ENCODE results near the gene HLCS.
"Not testable (repeated sequence)": the region's sequence is repeated elsewhere in the genome, so short reads cannot be mapped to it uniquely, and the experiment has no call there.

Gene HLCS

DNA sequence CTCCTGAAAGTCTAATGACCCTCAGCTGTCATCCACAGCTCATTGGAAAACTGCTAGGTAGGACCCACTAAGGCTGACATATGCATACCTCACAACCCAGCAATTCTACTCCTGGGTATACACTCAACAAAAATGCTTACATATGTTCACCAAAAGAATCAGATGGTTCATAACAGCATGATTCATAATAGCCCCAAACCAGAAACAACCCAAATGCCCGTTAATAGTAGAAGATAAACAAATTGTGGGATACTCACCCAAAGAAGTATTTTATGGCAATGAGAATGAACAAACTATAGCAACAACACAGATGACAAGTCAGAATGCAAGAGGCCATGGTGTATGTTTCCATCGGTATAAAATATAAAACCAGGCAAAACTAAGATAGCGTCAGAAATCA lies 124.6 kb downstream of the HLCS start:
- no peak for DNase-seq

DNA sequence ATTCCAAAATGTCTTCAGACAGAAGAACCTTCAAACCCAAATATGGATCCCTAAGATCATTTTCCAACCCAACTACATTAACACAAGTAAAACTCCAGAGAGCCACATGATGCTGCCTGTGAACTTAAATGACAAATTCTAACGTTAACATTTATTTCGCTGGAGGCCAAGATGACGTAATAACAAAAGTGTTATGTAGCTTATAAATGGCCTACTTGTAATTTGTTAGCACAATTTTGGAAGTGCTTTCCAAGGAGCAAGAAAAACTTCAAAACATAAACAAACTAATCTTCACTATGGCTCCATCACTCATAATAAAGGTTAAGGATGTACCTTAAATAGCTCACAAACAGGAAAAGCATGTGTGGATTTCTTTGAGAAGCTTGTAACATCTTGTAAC lies 126.7 kb downstream of the HLCS start:
- no peak for DNase-seq

- DNase-seq, result no peak
Observed at GRCh38 chr21:36839123-36839522, 127.3 kb downstream of the HLCS start.

GRCh38 chr21:36835383-36835795 lies 131.1 kb downstream of the HLCS start:
- DNase-seq, result no peak

DNA sequence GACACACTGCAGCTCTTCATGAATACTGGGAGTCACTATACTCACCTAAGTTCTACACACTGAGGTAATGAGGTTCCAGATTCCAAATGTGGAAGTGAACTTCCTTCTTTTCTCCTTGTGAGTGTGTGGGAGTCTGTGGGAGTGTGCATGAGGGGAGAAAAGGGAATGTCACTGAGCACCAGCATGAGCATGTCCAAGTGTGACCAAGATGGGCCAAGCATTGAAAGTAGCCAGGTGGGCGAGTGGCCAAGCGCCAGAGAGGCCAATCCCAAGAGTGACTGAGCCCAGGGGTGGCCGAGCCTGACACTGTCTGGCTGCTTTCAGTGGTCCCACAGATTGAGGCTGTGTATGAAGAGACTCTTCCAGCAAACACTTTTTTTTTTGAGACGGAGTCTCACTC lies 132.3 kb downstream of the HLCS start:
- no peak for DNase-seq

GRCh38 chr21:36830100-36830499 lies 136.4 kb downstream of the HLCS start:
- DNase-seq, result no peak

DNA sequence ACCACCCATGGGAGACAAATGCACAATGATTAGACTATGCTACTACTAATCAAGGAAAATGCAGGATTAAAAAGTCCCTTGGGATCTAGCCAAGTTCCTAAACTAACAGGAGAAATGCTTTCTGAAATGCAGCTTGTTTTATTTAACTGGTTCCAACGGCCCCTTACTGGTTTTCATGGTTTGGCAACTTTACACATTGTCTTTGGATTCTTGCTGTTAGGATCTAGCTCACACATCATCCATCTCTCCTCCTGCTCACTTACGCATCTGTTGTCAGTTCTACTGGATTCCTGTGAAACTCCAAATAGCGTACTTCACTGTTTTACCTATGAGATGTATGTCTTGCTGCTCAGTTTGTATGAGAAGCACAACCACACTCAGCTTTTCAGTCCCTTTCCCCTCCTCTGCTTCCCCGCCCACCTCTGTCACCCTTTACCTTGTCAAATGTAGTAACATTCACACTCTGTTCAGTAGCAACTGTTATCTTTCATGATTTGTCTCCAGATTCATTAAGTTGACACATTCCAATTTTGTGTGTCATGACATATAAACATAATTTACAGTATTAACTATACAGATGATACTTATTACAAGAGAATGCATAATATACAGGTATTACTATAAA lies 137.5 kb downstream of the HLCS start:
- DNase-seq, result no peak

- DNase-seq, result no peak
Observed at GRCh38 chr21:36828208-36828607, 138.3 kb downstream of the HLCS start.

GRCh38 chr21:36825658-36826057 lies 140.8 kb downstream of the HLCS start:
- peak; percentile 69 for DNase-seq

DNA sequence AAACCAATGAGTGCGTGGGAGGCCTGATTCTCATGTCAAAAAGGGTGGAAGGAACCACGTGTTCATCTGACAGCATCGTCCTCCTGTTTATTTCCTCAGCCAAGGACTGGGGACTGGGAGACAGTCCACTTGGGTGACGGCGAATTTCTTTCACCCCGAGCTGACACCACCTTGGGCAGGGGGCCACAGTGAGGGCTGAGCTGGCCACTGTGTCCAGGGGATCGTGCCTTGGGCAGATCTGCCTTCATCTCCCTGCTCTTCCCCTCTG lies 145.5 kb downstream of the HLCS start:
- no peak for DNase-seq

GRCh38 chr21:36820176-36821031 lies 146.1 kb downstream of the HLCS start:
- DNase-seq, result peak; percentile 79

GRCh38 chr21:36817732-36818450 lies 148.6 kb downstream of the HLCS start:
- no peak for DNase-seq

DNA sequence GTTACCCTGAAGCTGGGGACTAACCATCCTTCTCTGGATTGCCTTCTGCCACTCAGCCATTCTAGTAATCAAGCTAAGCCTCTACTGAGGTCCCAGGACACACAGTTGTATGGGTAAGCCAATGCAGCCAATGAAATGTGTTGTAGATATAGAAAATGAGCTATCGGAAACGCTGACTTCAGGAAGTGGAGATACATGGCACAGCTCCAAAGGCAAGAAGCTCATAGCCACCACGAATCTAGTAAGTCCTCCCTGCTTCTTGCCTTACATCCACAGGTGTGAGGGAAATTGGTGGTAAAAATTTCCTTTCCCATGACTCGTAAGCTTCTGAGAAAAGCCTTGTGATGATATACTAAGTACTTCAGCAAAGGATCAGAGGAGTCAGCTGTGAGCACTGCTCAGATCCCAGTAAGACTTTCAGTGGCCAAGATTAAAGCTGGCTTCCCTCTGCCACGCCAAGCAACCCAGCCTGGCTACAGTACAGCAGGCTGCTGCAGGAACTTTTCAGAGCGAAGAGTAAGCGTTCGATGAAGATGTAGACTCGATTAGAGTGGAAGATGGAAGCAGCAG lies 149.8 kb downstream of the HLCS start:
- no peak for DNase-seq

GRCh38 chr21:36816026-36816425 lies 150.4 kb downstream of the HLCS start:
- DNase-seq, result not testable (repeated sequence)

- no peak for DNase-seq
Observed at GRCh38 chr21:36815284-36815683, 151.2 kb downstream of the HLCS start.

GRCh38 chr21:36813052-36813451 lies 153.4 kb downstream of the HLCS start:
- no peak for DNase-seq

DNA sequence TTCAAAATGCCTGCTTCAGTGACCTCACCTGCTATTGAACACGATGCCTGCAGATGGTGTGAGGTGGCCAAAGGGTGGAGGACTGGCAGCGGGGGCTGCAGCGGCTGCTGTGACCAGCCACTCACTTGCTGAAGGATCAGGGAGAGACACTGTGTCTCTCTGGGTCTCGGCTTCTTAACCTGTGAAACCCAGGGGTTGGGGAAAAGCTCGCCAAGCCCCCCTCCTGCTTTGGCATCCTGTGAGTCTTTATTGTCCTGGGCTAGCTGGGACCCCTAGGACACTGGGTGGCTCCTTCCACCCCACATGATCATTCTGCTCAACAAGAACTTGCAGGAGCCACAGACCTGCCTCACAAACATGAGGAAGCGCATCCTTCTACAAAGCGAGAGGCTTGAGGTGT lies 154.7 kb downstream of the HLCS start:
- no peak for DNase-seq

DNA sequence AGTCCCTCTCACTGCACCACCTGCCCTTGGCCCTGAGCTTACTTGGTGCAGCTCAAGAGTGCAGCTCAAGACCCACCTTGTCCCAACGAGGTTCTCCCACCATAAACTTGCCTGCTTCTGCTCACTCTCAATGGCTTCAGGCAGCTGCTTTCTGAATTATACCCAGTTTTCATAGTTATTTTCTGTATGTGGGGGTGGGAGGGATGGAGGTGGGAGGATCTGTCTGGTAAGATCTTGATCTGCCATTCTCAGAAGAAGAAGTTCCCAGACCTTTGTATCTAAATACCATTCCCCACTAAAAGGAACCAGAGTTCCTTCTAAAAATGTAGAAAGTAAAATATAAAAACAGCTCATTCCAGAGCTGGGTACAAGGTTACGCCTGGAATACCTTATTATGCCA lies 156.0 kb downstream of the HLCS start:
- no peak for DNase-seq

DNA sequence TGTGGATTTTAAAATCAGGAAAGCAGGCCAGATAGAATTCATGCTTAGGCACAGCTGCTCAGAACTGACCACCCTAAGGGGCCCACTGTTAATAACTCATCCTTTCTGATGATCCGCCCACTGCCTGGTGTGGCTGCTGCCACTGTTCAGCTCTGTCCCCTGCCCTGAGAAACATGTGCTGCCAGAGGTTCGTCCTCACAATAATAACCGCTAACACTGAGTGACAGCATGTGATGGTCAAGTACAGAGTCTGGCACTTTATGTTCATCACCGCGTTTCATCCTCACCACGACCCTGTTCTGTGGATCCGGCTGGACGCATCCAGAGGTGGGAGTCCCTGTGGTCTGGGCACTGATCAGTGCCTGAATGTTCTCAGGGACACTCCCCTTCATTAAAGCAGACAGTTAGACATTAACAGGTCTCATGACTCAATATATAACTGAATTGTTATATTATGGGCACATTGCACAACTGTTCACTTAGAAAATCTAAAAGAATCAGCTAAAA lies 159.0 kb downstream of the HLCS start:
- DNase-seq, result no peak

GRCh38 chr21:36806103-36806502 lies 160.4 kb downstream of the HLCS start:
- DNase-seq, result no peak

DNA sequence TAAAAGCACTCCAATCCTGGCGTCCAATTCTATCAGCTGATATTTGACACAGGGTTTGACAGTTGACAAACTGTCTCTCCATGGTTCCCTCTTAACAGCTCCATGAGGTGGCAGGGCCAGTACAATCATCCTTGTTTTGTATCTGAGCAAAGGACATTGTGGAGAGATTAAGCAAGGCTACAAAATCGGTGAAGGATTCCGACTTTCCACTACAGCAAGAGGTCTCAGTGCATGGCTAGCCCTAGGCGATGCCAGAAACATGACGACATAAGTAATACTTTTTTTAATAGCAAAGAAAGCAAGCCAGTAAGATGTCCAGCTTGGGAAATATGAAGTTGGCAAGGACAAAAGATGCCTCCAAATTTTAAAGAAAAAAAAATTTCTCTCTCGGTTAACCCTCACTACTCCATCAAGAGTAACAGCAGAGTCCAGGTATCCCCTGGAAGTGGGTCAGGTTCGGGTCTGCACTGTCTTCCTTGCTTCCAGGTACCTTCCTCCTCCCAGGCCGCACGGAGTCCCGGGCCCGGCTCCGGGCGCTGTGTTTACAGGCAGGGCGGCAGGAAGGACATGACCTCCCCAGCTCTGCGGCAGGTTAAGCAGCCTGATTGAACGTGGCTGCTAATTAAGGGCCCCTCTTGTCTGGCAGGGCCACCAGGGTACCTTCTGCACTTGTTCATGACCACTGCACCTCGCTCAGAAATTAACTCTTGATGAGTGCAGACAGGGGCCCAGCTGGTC lies 161.4 kb downstream of the HLCS start:
- no peak for DNase-seq

DNA sequence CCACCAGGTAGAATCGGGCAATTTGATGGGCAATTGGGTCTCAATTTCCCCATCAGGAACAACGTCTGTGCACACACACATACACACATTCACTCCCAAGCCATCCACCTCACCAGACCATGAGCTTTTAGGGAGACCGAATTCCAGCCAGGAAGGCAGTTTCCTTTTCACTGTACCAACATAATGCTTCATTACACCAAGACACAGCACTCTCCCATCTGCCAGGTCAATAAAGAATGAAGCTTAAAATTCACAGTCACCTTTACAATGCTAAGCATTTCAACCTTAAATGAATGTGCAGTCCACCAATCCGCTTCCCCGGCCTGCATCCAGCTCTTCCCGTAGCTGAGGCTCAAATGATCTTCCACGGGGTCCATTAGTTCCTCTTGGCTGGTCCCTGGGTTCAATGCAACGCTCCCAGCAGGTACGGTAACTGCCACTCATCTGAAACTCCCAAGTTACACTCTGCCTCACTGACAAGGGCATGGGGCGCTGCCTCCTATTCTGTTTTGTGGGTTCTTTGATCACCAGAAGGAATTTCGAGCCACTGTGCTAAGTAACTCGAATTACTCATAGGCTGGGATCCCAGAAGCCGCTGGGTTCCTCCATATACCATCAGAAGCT lies 162.5 kb downstream of the HLCS start:
- DNase-seq, result no peak

All from NCI-H1105 (cell line).